Stimulated activated CD8-positive, alpha-beta memory T cell treated with anti-CD3 and anti-CD28 coated beads, Interleukin-7, amount 100 ng/mL, for 48 hours (primary cell): ENCODE results near the gene ZNF429.
"Not testable (repeated sequence)": the region's sequence is repeated elsewhere in the genome, so short reads cannot be mapped to it uniquely, and the experiment has no call there.

Experiments used
- DNase-seq, 2 donors: peaks; one replicate each; pipeline ENCODE4 v3.0.0-alpha.2; 2020; ENCODE audit warnings: low read depth in 1 of 2; ENCODE audit errors: extremely low read depth in 1 of 2

Gene ZNF429

DNA sequence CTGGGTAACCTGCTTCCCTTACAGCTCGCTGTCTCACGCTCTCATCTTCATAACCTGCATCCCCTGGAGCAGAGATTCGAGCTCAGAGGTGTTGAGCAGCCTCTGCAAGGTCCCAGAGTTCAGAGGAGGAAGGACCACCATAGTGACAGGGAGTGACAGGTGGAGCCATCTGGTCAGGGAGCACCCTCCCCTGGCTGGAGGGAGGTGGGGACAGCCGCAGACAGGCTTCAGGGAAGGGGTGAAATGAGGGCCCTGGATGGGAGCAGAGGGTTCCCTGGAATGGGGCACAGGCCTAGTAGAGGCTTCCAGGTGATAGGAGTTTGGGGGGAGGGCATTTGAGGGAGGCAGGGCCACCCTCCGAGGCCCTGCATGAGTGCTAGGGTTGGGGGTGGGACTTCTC is 82.1 kb downstream of the ZNF429 start:
- DNase-seq = no peak

DNA sequence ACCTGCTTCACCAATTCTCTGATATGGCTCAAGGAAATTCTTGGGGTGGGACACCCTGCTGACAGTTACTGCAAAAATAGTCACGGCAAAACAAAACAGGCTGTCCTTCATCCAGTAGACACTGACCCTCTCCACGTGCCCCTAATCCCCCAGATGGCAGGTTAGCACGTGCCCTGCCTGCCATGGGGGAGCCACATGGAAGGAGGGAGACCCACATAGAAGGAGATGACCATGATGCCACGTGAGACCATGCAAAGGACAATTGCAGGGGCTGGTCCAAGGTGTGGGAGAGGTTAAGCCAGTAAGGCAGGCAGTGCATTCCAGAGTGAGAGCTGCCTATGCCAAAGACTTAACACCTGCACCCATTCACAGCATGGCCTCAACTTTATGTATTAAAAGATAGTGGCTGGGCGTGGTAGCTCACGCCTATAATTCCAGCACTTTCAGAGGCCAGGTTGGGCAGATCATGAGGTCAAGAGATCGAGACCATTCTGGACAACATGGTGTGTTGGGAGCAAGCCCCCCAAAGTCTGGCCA is 82.7 kb downstream of the ZNF429 start:
- DNase-seq = no peak

DNA sequence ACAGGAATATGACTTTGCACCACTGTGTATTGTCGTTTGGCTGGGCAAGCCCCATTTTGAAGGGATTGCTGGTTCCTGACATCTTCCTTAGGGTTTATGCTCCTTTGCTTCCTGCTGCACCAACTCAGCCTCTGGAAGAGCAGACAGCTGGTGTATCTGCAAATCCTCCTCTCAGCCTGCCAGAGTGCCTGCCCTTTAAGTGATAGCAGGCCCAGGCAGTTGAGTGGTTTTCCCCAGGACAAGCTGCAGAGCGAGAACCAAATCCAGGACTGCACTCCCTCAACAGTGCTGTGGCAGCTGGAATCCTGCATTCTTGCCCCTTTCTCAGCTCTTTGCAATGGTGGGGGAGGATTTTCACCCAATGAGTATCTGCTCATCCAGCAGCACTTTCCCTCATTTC is 85.5 kb downstream of the ZNF429 start:
- DNase-seq = no peak

DNA sequence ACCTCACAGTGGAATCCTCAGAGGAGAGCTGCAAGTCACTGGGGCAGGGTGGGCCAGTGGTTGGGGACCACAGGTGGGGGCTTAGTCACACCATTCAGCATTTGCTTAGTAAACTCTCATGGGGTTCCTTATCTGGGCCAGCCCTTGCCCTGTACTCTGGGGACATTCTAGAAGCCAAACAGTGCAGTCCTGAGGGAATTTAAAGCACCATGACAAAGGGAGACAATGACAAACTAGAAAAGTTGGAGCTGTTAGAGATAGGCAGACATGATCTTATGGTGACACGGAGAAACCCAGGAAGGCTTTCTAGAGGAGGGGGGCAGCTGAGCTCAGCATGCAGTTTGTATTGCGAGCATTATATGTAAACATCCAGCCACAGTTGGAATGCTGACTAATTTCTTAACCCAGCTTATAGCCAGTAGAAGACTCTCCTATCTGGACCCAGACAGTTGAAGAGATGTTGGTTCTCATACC is 87.6 kb downstream of the ZNF429 start:
- no peak for DNase-seq

DNA sequence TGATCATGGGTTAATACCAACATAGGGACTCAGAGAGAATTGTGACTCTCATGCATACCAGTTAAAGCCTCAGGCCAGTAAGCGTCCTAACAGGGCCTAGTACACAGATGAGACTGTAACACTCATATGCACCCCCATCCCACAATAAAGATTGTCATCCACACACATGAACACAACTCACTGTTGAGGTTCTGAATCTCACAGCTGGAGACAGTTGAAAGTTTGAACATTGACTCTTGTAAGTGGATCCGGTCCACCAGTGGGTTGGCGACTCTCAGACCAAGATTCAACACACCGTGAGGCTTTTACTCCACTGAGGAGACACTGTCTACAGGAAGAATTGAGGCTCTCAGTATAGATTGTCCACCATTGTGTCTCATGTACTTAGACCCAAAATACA is 88.1 kb downstream of the ZNF429 start:
- DNase-seq = no peak

DNA sequence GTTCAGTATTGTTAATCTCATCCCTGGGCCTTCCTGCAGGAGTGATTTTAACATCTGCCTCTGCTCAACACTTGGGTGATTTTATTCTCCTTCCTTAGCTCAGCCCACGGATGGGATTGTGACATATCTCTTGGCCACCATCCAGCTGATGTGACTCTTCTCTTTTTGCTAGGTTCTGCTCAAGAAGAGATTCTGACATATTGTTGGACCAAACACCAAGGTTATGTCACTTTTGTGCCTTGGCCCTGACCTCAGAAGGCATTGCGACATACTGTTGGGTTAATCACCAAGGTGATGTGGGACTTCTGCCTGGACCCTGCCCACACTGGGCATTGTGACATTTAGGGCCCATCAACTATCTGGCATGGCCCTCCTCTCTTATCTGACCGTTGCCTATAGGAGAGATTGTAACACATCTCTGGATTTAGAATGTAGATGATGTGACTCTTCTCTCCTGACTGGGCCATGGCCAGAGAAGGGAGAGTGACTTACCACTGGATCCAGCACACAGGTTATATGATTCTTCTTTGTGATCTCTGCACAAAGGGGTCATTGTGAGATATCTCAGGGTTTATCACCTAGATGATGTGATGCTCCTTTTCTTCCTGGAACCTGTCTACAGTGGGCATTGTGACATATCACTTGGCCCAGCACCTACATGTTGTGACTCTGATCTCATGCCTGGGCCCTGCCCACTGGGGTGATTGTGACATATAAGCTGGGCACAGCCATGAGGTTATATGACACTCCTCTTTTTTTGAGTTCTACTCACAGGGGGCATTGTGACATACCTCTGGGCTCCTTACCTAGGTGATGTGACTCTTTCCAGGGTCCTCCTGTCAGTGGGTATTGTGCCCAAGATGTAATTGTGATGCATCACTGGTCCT is 88.8 kb downstream of the ZNF429 start:
- DNase-seq = no peak

DNA sequence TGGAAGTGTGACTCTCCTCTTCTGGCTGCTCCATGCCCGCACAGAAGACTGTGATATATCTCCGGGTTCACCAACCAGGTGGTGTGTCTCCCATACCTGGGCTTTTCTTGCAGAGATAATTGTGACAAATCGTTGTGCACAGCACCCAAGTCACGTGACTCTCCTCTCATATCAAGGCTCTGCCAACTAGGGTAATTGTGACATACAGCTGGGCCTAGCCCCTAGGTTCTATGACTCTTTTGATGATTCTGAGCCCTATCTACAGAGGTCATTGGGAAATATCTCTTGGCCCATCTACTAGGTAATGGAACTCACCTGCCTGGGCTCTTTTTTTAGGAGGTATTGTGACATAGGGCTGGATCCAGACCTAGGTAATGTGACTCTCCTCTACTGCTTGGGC is 89.8 kb downstream of the ZNF429 start:
- no peak for DNase-seq

DNA sequence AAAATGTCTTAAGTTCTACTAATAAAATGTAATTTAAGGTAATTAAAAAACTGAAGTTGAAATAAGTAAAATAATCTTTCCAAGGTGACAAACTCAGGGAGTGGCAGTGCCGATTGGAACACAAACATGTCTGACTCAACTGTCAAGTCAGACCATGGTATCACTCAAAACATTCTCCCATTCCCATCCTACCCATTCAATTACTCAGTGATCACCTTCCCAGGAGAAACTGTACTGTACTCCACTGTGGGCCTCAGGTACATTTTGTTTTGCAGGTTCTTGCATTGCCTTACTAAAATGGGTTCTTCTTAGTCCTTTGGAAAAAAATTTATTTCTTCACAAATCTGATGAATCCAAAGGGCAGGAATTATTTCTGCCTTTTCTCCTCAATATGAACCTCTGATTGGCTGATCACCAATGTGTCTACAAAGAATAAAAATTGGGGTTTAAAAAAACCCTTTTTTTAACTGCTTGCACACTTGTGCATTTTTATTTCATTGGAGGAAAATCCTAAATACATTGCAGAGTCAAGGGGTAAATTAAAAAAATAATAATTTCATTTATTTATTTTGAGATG is 96.8 kb downstream of the ZNF429 start:
- no peak for DNase-seq

DNA sequence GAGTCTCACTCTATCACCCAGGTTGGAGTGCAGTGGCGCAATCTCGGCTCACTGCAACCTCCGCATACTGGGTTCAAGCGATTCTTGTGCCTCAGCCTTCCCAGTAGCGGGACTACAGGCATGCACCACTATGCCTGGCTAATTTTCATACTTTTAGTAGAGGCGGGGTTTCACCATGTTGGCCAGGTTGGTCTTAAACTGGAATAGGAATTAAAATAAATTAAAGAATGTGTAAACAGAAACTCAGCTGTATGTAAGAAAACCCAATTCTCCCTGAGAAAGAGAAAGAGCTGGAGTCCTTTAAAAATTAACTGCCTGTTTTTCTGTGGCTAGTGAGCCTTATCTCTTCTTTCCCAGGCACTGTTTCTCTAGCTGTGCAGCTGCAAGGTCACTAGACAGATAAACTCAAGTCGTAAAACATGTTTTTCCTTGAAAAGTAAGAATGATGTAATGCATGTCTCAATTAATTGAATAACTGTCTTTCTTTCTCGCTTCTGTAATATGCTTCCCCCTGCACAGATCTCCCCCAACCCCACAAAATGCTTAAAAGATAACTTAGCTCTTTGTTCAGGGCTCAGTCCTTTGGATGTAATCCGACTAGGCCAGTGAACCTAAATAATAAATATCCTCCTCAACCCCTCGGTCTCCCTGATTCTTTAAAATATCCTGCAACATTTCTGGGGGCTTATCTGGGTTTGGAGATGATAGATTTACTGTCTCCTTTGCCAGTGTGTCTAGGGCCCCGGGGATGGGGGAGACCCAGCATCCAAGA is 97.4 kb downstream of the ZNF429 start:
- DNase-seq = not testable (repeated sequence)

DNA sequence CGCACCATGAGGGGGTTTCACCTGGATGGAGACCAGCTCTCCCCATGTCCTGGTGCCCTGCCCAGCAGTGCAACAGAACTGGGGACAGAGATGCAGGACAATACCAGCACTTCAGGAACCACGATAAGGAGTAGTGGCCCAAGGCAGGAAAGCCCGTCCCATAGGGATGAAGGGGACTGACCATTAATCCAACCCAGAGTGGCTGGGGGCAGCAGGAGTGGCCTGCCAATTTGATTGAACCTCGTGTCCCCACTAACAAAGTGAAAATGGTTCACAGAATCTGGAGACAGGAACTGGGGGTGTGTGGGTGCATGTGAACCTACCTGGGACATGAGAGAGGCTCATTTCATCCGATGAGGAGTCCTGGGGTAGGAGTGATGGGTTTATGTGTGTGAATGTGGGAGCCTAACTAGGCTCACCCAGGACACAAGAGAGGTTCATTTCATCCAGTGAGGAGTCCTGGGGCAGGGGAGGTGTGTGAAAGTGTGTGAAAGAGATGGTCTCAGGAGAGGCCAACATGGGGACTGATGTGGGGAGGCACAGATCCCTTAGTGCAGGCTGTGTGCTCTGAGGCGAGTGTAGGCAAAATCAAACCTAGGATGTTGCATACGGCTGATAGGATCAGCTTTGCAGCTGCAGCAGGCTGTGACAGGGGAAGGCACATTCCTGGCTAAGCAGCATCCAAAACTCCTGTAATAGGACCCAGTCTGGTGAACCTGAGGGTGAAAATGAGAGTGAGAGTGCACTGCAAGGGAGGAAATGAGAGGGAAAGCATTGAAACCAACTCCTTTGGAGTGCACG is 98.2 kb downstream of the ZNF429 start:
- DNase-seq = no peak

DNA sequence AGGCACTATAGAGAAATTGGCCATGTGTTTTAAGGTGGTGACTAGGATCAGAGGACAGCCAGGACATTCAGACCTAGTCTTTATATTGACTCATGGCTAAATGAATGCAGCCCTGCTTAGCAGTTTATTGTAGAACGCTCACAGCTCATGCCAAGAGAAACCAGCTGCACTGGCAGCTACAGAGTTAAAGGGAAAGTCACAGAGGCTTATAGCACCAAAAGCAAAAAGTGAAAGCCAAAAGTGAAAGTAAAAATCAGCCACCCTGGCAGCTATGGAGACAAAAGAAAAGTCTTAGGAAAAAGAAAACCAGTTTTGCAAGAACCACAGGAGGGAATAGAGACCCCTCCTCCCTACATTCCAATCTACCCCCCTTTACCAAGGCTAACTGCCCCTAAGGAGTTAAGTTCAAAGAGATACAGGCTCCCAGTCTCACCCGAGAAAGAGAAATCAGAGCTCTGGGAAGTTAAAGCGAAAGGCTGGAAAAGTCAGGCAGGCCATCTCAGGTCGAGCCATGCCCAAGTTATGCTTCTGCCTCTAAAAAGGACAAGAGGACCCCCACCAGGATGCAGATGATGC is 99.0 kb downstream of the ZNF429 start:
- DNase-seq = no peak
